ACC112 (cell line): Measurements from ENCODE around the gene NUDC.
A peak's percentile ranks its signal among the peaks of the same experiment; 100 is the strongest.
"Not testable (repeated sequence)": the region's sequence is repeated elsewhere in the genome, so short reads cannot be mapped to it uniquely, and the experiment has no call there.

Source experiments
- H2AFZ ChIP-seq: fragments of 200-600 bp; sonication (generic); one replicate; pipeline ENCODE4 v1.6.0; 2017; ENCODE audit warnings: antibody characterized with exemption, low read length; ENCODE audit not compliant: unreplicated experiment
- H3K27ac ChIP-seq: fragments of 200-600 bp; sonication (generic); 2 replicates; pipeline ENCODE4 v1.5.1; 2014; ENCODE audit warnings: low read depth, mild to moderate bottlenecking, antibody characterized with exemption, low read length, moderate library complexity
- H3K27me3 ChIP-seq: fragments of 200-600 bp; sonication (generic); 2 replicates; pipeline ENCODE4 v1.6.1; 2014; ENCODE audit warnings: mild to moderate bottlenecking, antibody characterized with exemption, low read length, moderate library complexity, mixed read lengths; ENCODE audit not compliant: insufficient read depth
- H3K36me3 ChIP-seq: fragments of 200-600 bp; sonication (generic); 2 replicates; pipeline ENCODE4 v1.6.1; 2016; ENCODE audit warnings: mild to moderate bottlenecking, antibody characterized with exemption, low read length, moderate library complexity, mixed read lengths; ENCODE audit not compliant: insufficient read depth
- H3K4me1 ChIP-seq: fragments of 200-600 bp; sonication (generic); one replicate; pipeline ENCODE4 v1.6.1; 2016; ENCODE audit warnings: low read length, mixed read lengths; ENCODE audit not compliant: insufficient read depth, unreplicated experiment, control insufficient read depth
- H3K4me3 ChIP-seq: fragments of 200-600 bp; sonication (generic); 2 replicates; pipeline ENCODE4 v1.5.1; 2014; ENCODE audit warnings: mild to moderate bottlenecking, low read depth, low read length
- H3K79me2 ChIP-seq: fragments of 200-600 bp; sonication (generic); one replicate; pipeline ENCODE4 v1.6.0; 2016; ENCODE audit warnings: low read length; ENCODE audit not compliant: control insufficient read depth, unreplicated experiment, insufficient read depth

NUDC gene

DNA sequence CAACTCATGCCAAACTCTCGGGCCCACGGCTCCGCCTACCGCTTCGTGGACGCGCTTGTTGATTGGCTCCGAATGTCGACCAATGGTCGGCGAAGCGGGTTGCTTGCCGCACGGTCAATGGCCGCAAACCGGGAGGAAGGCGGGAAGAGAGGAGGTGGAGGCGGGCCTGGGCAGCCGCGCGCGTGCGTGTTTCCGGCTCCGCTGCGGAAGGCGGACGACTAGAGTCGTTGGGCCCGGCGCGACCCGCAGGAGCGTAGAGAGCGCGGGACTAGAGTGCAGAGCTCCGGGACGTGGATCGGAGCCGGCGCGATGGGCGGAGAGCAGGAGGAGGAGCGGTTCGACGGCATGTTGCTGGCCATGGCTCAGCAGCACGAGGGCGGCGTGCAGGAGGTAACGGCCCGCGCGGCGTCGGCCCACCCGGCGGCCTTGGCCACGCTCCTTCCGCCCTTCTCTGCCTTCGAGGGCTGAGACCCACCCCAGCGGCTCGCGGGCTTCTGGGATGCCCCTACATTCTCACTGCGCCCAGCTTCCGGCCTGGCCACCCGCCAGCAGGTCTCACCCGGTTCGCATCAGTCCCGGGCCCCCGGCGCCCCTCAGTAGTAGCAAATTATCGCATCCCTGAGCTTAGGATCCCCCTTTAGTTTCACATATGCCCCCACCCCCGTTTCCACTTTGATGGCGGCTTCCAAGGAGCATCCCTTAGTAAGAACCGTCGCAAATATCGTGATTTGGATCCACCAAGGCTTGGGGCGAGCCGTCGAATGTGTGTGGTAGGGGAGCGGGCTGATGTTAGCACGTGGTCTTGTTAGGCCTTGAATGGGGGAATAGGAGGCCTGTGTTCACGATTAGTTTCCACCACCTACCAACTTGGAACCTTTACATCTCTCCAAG, at the start of gene NUDC:
TSS of gene NUDC (plus strand) at position 204 of the 891 bp plus-strand sequence. CDS start at position 310, 106 bp downstream.
- H3K4me1 ChIP-seq: peaks cover 15% of the 10 kb centered on the region
- H3K27ac ChIP-seq: peak within 1 kb of the TSS; percentile 69
- H3K27me3 ChIP-seq: no peaks in the 10 kb centered on the region
- H2AFZ ChIP-seq: peak within 1 kb of the TSS; percentile 71
- H3K36me3 ChIP-seq: peaks cover 15% of the 10 kb centered on the region
- H3K4me3 ChIP-seq: peak within 1 kb of the TSS; percentile 84
- H3K79me2 ChIP-seq: peaks cover 36% of the 10 kb centered on the region

GRCh38 chr1:26873097-26873496, 48.4 kb upstream of the NUDC start:
- not testable (repeated sequence) for H2AFZ ChIP-seq, H3K4me1 ChIP-seq, H3K27me3 ChIP-seq, H3K79me2 ChIP-seq, H3K4me3 ChIP-seq, H3K36me3 ChIP-seq, H3K27ac ChIP-seq

GRCh38 chr1:26874896-26875295, 46.6 kb upstream of the NUDC start:
- Histone ChIP-seq H3K79me2 (no peaks in the 10 kb centered on the region), H3K4me1 (no peaks in the 10 kb centered on the region), H2AFZ (no peak overlapping the region), H3K36me3 (peaks cover 15% of the 10 kb centered on the region; the same call in 1 of the 2 replicates), H3K4me3 (no peak overlapping the region), H3K27me3 (no peaks in the 10 kb centered on the region), H3K27ac (no peak overlapping the region)

GRCh38 chr1:26877326-26877725, 44.2 kb upstream of the NUDC start:
- Histone ChIP-seq H3K27me3 (no peaks in the 10 kb centered on the region), H3K4me3 (no peak overlapping the region), H3K4me1 (no peaks in the 10 kb centered on the region), H3K27ac (no peak overlapping the region), H3K79me2 (no peaks in the 10 kb centered on the region), H3K36me3 (peaks cover 23% of the 10 kb centered on the region; the same call in 1 of the 2 replicates), H2AFZ (no peak overlapping the region)

DNA sequence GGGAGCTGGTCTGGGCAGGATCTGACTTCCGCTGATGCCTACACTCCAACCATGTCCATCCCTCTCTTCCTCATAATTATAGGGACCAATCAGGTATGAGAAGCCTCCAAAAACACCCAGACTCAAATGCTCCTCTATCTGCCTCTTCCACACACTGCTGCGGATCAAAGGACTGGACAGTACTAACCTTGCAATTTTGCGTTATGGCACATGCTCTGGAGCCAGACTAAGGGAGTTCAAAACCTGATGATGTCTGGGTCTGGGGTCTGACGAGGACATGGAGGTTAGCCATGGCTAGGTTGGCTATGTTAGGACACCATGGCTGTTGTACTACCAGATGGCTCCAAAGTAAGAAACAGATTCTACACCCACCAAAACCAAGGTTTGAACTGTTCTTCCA, 41.8 kb upstream of the NUDC start:
- H3K4me3 ChIP-seq: no peak overlapping the region
- H2AFZ ChIP-seq: no peak overlapping the region
- no peaks in the 10 kb centered on the region for H3K79me2 ChIP-seq
- no peaks in the 10 kb centered on the region for H3K4me1 ChIP-seq
- H3K27ac ChIP-seq: no peak overlapping the region
- peaks cover 30% of the 10 kb centered on the region; the same call in 1 of the 2 replicates for H3K36me3 ChIP-seq
- H3K27me3 ChIP-seq: no peaks in the 10 kb centered on the region

DNA sequence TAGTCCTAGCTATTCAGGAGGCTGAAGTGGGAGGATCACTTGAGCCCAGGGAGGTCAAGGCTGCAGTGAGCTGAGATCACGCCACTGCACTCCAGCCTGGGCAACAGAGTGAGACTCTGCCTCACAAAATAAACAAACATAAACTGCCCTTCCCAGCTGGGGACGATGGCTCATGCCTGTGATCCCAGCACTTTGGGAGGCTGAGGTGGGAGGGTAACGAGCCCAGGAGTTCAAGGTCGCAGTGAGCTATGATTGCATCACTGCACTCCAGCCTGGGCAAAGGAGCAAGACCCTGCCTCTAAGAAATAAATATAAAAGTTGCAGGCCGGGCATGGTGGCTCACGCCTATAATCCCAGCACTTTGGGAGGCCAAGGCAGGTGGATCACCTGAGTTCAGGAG, 39.9 kb upstream of the NUDC start:
- H3K4me3 ChIP-seq, H2AFZ ChIP-seq, H3K27ac ChIP-seq, H3K79me2 ChIP-seq, H3K4me1 ChIP-seq, H3K27me3 ChIP-seq: not testable (repeated sequence)
- peaks cover 39% of the 10 kb centered on the region; the same call in 1 of the 2 replicates for H3K36me3 ChIP-seq

- Histone ChIP-seq H3K4me3 (no peak overlapping the region), H3K27me3 (no peaks in the 10 kb centered on the region), H3K4me1 (no peaks in the 10 kb centered on the region), H3K36me3 (peaks cover 31% of the 10 kb centered on the region; the same call in 1 of the 2 replicates), H3K79me2 (no peaks in the 10 kb centered on the region), H2AFZ (no peak overlapping the region), H3K27ac (no peak overlapping the region)
These were observed 38.7 kb upstream of the NUDC start for GRCh38 chr1:26882696-26883463.

DNA sequence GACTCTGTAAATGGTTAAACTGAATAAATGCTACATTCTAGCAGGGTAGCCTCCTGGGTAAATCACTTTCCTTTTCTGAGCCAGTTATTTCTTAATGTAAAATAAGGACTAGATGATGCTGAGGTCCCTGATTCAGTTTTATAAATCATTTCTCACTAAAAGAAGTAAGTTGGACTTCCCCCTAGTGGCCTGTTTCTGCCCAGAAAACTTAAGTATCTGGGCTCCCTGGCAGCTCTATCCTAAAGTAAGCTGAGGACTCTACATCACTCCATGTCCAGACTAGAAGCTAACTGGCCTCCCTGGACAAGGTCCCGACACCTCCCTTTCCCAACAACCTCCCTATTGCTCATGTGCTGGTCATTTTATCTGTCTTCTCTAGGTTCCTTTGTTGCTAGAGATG, 34.4 kb upstream of the NUDC start:
- Histone ChIP-seq H3K36me3 (peaks cover 18% of the 10 kb centered on the region; the same call in 1 of the 2 replicates), H2AFZ (no peak overlapping the region), H3K4me1 (peaks cover 9% of the 10 kb centered on the region), H3K27me3 (no peaks in the 10 kb centered on the region), H3K79me2 (peaks cover 20% of the 10 kb centered on the region), H3K27ac (no peak overlapping the region), H3K4me3 (no peak overlapping the region)

DNA sequence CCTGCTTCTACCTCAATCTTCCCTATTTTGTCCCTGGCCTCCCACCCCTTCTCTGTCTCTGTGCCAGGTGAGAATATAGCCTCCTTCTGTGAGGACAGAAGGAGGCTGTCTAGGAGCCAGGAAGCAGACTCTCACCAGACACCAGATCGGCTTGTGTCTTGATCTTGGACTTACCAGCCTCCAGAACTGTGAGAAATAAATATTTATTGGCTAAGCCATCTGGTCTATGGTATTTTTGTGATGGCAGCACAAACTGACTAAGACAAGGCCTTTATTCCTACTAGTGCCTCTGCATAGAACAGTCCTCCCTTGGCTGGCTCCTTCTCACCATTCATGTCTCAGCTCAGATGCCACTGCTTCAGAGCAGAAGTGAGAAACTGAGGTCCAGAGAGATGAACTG, 33.3 kb upstream of the NUDC start:
- Histone ChIP-seq H3K36me3 (peaks cover 20% of the 10 kb centered on the region; the same call in 1 of the 2 replicates), H3K27me3 (no peaks in the 10 kb centered on the region), H3K4me3 (no peak overlapping the region), H2AFZ (no peak overlapping the region), H3K79me2 (peaks cover 20% of the 10 kb centered on the region), H3K4me1 (peaks cover 9% of the 10 kb centered on the region), H3K27ac (no peak overlapping the region)

- Histone ChIP-seq H2AFZ (peak within 1 kb of the TSS; percentile 72), H3K36me3 (peaks cover 15% of the 10 kb centered on the region; the same call in 1 of the 2 replicates), H3K79me2 (peaks cover 20% of the 10 kb centered on the region)
These were observed 31.7 kb upstream of the NUDC start, which contains the start of gene GPN2 for GRCh38 chr1:26889551-26890466. Gene GPN2 (minus strand): TSS chr1:26890283. CDS start chr1:26890096, 187 bp downstream.

More at GRCh38 chr1:26889551-26890466, 31.7 kb upstream of the NUDC start, which contains the start of gene GPN2:
- peak within 1 kb of the TSS; percentile 94 for H3K4me3 ChIP-seq
- H3K27me3 ChIP-seq: no peaks in the 10 kb centered on the region
- H3K4me1 ChIP-seq: peaks cover 9% of the 10 kb centered on the region
- H3K27ac ChIP-seq: peak within 1 kb of the TSS; percentile 69
